Keratinocyte (primary cell): ENCODE results near the gene DUSP10. TPM values are rescaled to one million over a fixed set of nuclear protein-coding genes. Genes with fewer than 3 reads are reported as not detected.

Experiments
- DNase-seq: peaks from one replicate; pipeline ENCODE4 v3.0.0-alpha.2; 2011; ENCODE audit warnings: low read depth, missing footprints, low spot score
- FAIRE-seq: peaks from 2 replicates; lab custom pipeline; 2011; peaks lifted over from hg19 to GRCh38; lab: Jason Lieb, UNC
- H2AFZ ChIP-seq: 2 replicates; pipeline ENCODE4 v1.6.0; 2012; ENCODE audit warnings: low read length, control low read depth, inconsistent platforms; ENCODE audit not compliant: control insufficient read depth
- H3K27ac ChIP-seq: 2 replicates; pipeline ENCODE4 v1.5.1; 2011; ENCODE audit warnings: low read length; ENCODE audit not compliant: control insufficient read depth, insufficient read depth
- H3K27me3 ChIP-seq: 3 replicates; pipeline ENCODE4 v1.6.0; 2011; ENCODE audit warnings: low read length; ENCODE audit not compliant: control insufficient read depth, insufficient read depth; ENCODE audit errors: extremely low read depth
- H3K36me3 ChIP-seq, 2 experiments: 2 replicates in 1 of 2; 3 replicates in 1 of 2; pipeline ENCODE4 v1.5.1; 2011; ENCODE audit warnings: low read length in 2 of 2, mild to moderate bottlenecking in 1 of 2; ENCODE audit not compliant: control insufficient read depth in 2 of 2, insufficient read depth in 2 of 2; ENCODE audit errors: extremely low read depth in 1 of 2
- H3K4me1 ChIP-seq: 3 replicates; pipeline ENCODE4 v1.5.1; 2011; ENCODE audit warnings: low read length; ENCODE audit not compliant: control insufficient read depth, insufficient read depth; ENCODE audit errors: extremely low read depth
- H3K4me2 ChIP-seq: 3 replicates; pipeline ENCODE4 v1.6.0; 2011; ENCODE audit warnings: low read depth, low read length; ENCODE audit not compliant: control insufficient read depth, insufficient read depth; ENCODE audit errors: extremely low read depth
- H3K4me3 ChIP-seq, 3 experiments: fragments of 200-600 bp in 1 of 3; sonication (generic) in 1 of 3; 2 replicates in 2 of 3; 3 replicates in 1 of 3; pipeline ENCODE4 v1.5.1; 2011 to 2016; ENCODE audit warnings: low read length in 3 of 3, mild to moderate bottlenecking in 3 of 3, control low read depth in 2 of 3, inconsistent platforms in 1 of 3, low read depth in 1 of 3, mixed read lengths in 1 of 3, mixed run types in 1 of 3, moderate library complexity in 1 of 3; ENCODE audit not compliant: control insufficient read depth in 2 of 3, insufficient read depth in 2 of 3; ENCODE audit errors: extremely low read depth in 1 of 3
- H3K79me2 ChIP-seq: 2 replicates; pipeline ENCODE4 v1.6.0; 2012; ENCODE audit warnings: low read length; ENCODE audit not compliant: control insufficient read depth, insufficient read depth
- H3K9ac ChIP-seq: 3 replicates; pipeline ENCODE4 v1.6.0; 2011; ENCODE audit warnings: low read length; ENCODE audit not compliant: control insufficient read depth, insufficient read depth; ENCODE audit errors: extremely low read depth
- H3K9me1 ChIP-seq: 3 replicates; pipeline ENCODE4 v1.6.0; 2011; ENCODE audit warnings: low read length; ENCODE audit not compliant: control insufficient read depth, insufficient read depth; ENCODE audit errors: extremely low read depth
- H3K9me3 ChIP-seq: 2 replicates; pipeline ENCODE4 v1.5.1; 2012; ENCODE audit warnings: low read depth, low read length; ENCODE audit not compliant: control insufficient read depth
- H4K20me1 ChIP-seq: 3 replicates; pipeline ENCODE4 v1.6.0; 2011; ENCODE audit warnings: low read length; ENCODE audit not compliant: control insufficient read depth, insufficient read depth; ENCODE audit errors: extremely low read depth
- CTCF ChIP-seq, 3 experiments: IDR thresholded peaks in 1 of 3; conservative IDR thresholded peaks in 1 of 3; optimal IDR thresholded peaks in 1 of 3; 2 replicates in 2 of 3; 3 replicates in 1 of 3; pipeline versions ENCODE3 to v1.5.1; 2011; ENCODE audit warnings: low read length in 3 of 3, mild to moderate bottlenecking in 3 of 3, moderate library complexity in 2 of 3, control low read depth in 1 of 3, inconsistent platforms in 1 of 3; ENCODE audit not compliant: insufficient read depth in 2 of 3; ENCODE audit errors: extremely low read depth in 1 of 3
- EZH2 ChIP-seq: IDR thresholded peaks from one replicate; pipeline ENCODE4 v1.6.1; 2012; ENCODE audit warnings: inconsistent platforms, mild to moderate bottlenecking, low read length, moderate library complexity
- dilution Hi-C: fragments of 300-500 bp; cut with MboI; formaldehyde crosslinking; loops from one replicate; pipeline ENCODE4 v1.7.0; 2020; ENCODE audit warnings: low sequenced_read_pairs; ENCODE audit not compliant: extremely low pct_ligation_motif_present
- polyA plus RNA-seq, 5 experiments: library from polyadenylated mRNA; depleted of rRNA in 3 of 5; stranded (reverse) in 3 of 5; stranded (forward) in 1 of 5; unstranded in 1 of 5; fragments of >200 nt; gene quantifications; 1 replicate in 1 of 5; 2 replicates in 3 of 5; 3 replicates in 1 of 5; pipeline versions ENCODE4 v1.2.1 to v1.2.3, GENCODE V29; 2011 to 2012; ENCODE audit warnings: missing spikeins in 2 of 5, low read depth in 1 of 5, low replicate concordance in 1 of 5

The DUSP10 gene
- polyA plus RNA-seq, 1 donor (not counting 4 experiments of a cell fraction or from before 2014, with no cell fraction given), result 15.1 TPM

GRCh38 chr1:221700948-221701347, 40.9 kb downstream of the DUSP10 start:
- no peak overlapping the region for H3K4me3 ChIP-seq
- H3K4me1 ChIP-seq, result peaks cover 5% of the 10 kb centered on the region
- H3K27ac ChIP-seq, result no peak overlapping the region
- H3K27me3 ChIP-seq, result no peaks in the 10 kb centered on the region
- DNase-seq (no peak), FAIRE-seq (no peak)
- H3K9ac ChIP-seq, result no peak overlapping the region
- H2AFZ ChIP-seq, result no peak overlapping the region
- H3K79me2 ChIP-seq, result no peaks in the 10 kb centered on the region
- H3K9me3 ChIP-seq, result no peaks in the 10 kb centered on the region
- peaks cover 4 to 10% of the 10 kb centered on the region in 2 experiments for H3K36me3 ChIP-seq
- no peaks in the 10 kb centered on the region for H4K20me1 ChIP-seq
- dilution Hi-C loops, result no loop called here
- no peak for TF ChIP-seq EZH2
- TF ChIP-seq CTCF (optimal IDR thresholded peaks at IDR 0.05 in 1 of 3, IDR thresholded peaks at IDR 0.05 in 1 of 3, conservative IDR thresholded peaks at IDR 0.05 in 1 of 3; ENCODE audit: extremely low read depth in 1 of 3, insufficient read depth in 2 of 3, low read length in 3 of 3), result no peak
- H3K4me2 ChIP-seq, result no peak overlapping the region
- H3K9me1 ChIP-seq, result no peaks in the 10 kb centered on the region

GRCh38 chr1:221700536-221700935, 41.4 kb downstream of the DUSP10 start:
- no peak overlapping the region for H3K4me2 ChIP-seq
- H3K9me3 ChIP-seq, result no peaks in the 10 kb centered on the region
- H3K27ac ChIP-seq, result no peak overlapping the region
- no peaks in the 10 kb centered on the region for H3K79me2 ChIP-seq
- no peak for FAIRE-seq
- H3K4me3 ChIP-seq, result no peak overlapping the region
- H4K20me1 ChIP-seq, result no peaks in the 10 kb centered on the region
- H3K9ac ChIP-seq, result no peak overlapping the region
- no peak overlapping the region for H2AFZ ChIP-seq
- no peaks in the 10 kb centered on the region for H3K9me1 ChIP-seq
- dilution Hi-C loops, result no loop called here
- no peak for TF ChIP-seq EZH2
- TF ChIP-seq CTCF (optimal IDR thresholded peaks at IDR 0.05 in 1 of 3, IDR thresholded peaks at IDR 0.05 in 1 of 3, conservative IDR thresholded peaks at IDR 0.05 in 1 of 3; ENCODE audit: extremely low read depth in 1 of 3, insufficient read depth in 2 of 3, low read length in 3 of 3), result no peak
- DNase-seq, result no peak
- H3K27me3 ChIP-seq, result no peaks in the 10 kb centered on the region
- H3K36me3 ChIP-seq, result peaks cover 4 to 8% of the 10 kb centered on the region in 2 experiments
- peaks cover 6% of the 10 kb centered on the region for H3K4me1 ChIP-seq
